ENCODE measurements around the gene RAMACL. TPM values are rescaled to one million over a fixed set of nuclear protein-coding genes. Genes with fewer than 3 reads are reported as not detected.

The RAMACL gene
- total and polyA plus RNA-seq, 4 donors = 0.22 to 0.59 (median 0.31) TPM

GRCh38 chr6:166569206-166569605, 17.3 kb downstream of the RAMACL start:
- DNase-seq (ENCODE audit: low spot score) = no peak
- H3K27ac ChIP-seq (ENCODE audit: low read depth in 1 of 2, low read length in 2 of 2) = no peak overlapping the region
- H3K9ac ChIP-seq (ENCODE audit: low read depth in 1 of 2, low read length in 2 of 2) = no peak overlapping the region
- WGBS = 95% methylated on average over 13 of the region's 13 CpGs
- no peaks in the 10 kb centered on the region for H3K36me3 ChIP-seq (ENCODE audit: control insufficient read depth in 4 of 4, insufficient read depth in 3 of 4, low read depth in 1 of 4, low read length in 3 of 4)
- peaks cover 0 to 2% (median 0%) of the 10 kb centered on the region in 4 donors for H3K4me1 ChIP-seq (ENCODE audit: control insufficient read depth in 4 of 4, insufficient read depth in 4 of 4, low read length in 3 of 4)
- H3K4me3 ChIP-seq (ENCODE audit: low read depth in 1 of 3, low read length in 3 of 3) = no peak overlapping the region
- H3K9me3 ChIP-seq (ENCODE audit: control insufficient read depth in 4 of 4, low read length in 3 of 4) = no peaks in the 10 kb centered on the region
- TF ChIP-seq HNF4A (conservative IDR thresholded peaks at IDR 0.05) = no peak
- no peak for TF ChIP-seq ATF3 (IDR thresholded peaks at IDR 0.05)
- TF ChIP-seq RAD21 (IDR thresholded peaks at IDR 0.05) = no peak
- TF ChIP-seq YY1 (IDR thresholded peaks at IDR 0.05) = no peak
- TF ChIP-seq FOXA1 (IDR thresholded peaks at IDR 0.05) = no peak
- no peak for TF ChIP-seq ZBTB33 (IDR thresholded peaks at IDR 0.05)
- TF ChIP-seq TAF1 (conservative IDR thresholded peaks at IDR 0.05) = no peak
- no peak for TF ChIP-seq MAX (IDR thresholded peaks at IDR 0.05)
- TF ChIP-seq NR2F2 (IDR thresholded peaks at IDR 0.05) = no peak
- H3K27me3 ChIP-seq (ENCODE audit: control insufficient read depth in 4 of 4, insufficient read depth in 4 of 4, low read length in 3 of 4) = no peaks in the 10 kb centered on the region

GRCh38 chr6:166567813-166568212, 18.7 kb downstream of the RAMACL start:
- peaks cover 0 to 2% (median 0%) of the 10 kb centered on the region in 4 donors for H3K4me1 ChIP-seq (ENCODE audit: control insufficient read depth in 4 of 4, insufficient read depth in 4 of 4, low read length in 3 of 4)
- no peak overlapping the region for H3K9ac ChIP-seq (ENCODE audit: low read depth in 1 of 2, low read length in 2 of 2)
- no peak for DNase-seq (ENCODE audit: low spot score)
- 93% methylated on average over 8 of the region's 8 CpGs for WGBS
- H3K27ac ChIP-seq (ENCODE audit: low read depth in 1 of 2, low read length in 2 of 2) = no peak overlapping the region
- H3K27me3 ChIP-seq (ENCODE audit: control insufficient read depth in 4 of 4, insufficient read depth in 4 of 4, low read length in 3 of 4) = no peaks in the 10 kb centered on the region
- no peaks in the 10 kb centered on the region for H3K9me3 ChIP-seq (ENCODE audit: control insufficient read depth in 4 of 4, low read length in 3 of 4)
- TF ChIP-seq GABPA (IDR thresholded peaks at IDR 0.05 in 1 of 2, conservative IDR thresholded peaks at IDR 0.05 in 1 of 2) (no peak), NR2F2 (IDR thresholded peaks at IDR 0.05) (no peak), REST (IDR thresholded peaks at IDR 0.05) (no peak), CTCF (IDR thresholded peaks at IDR 0.05; ENCODE audit: low read depth, low read length, missing input control) (no peak)
- no peaks in the 10 kb centered on the region for H3K36me3 ChIP-seq (ENCODE audit: control insufficient read depth in 4 of 4, insufficient read depth in 3 of 4, low read depth in 1 of 4, low read length in 3 of 4)
- H3K4me3 ChIP-seq (ENCODE audit: low read depth in 1 of 3, low read length in 3 of 3) = no peak overlapping the region
